HG02798 (cell line): ENCODE results near the gene NTNG2.
"Not testable (repeated sequence)": the region's sequence is repeated elsewhere in the genome, so short reads cannot be mapped to it uniquely, and the experiment has no call there.

ENCODE experiments used
- ATAC-seq: cut with Tn5 transposase; IDR thresholded peaks from one replicate; pipeline ENCODE4 v1.9.1; 2021; ENCODE audit warnings: mild to moderate bottlenecking; ENCODE audit not compliant: unreplicated experiment, poor library complexity

NTNG2 gene

GRCh38 chr9:132244582-132245455, 83.0 kb downstream of the NTNG2 start:
- ATAC-seq = no peak

GRCh38 chr9:132245465-132245864, 83.6 kb downstream of the NTNG2 start:
- ATAC-seq = no peak

GRCh38 chr9:132247942-132248341, 86.1 kb downstream of the NTNG2 start:
- no peak for ATAC-seq

DNA sequence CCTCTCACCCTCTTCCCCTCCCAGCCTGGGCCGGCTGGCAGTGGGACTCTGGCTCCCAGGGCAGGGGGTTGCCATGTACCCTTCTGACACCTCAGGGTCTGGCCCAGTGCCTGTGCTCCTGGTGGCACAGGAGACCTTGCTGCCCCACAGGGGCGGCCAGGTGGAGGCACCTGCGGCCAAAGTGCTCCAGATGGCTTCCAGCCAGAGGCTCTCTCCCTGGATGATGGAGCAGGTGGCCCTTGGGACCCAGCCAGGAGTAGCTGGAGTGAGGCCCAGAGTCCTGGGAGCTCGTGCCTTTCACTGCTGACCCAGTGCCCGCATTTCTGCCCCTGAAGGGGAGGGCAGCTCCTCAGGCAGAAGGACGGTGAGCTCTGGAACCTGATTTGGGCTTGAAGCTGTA, 87.3 kb downstream of the NTNG2 start:
- ATAC-seq = no peak

GRCh38 chr9:132249690-132250089, 87.8 kb downstream of the NTNG2 start:
- no peak for ATAC-seq

GRCh38 chr9:132250324-132251262, 88.7 kb downstream of the NTNG2 start:
- ATAC-seq = no peak

GRCh38 chr9:132260846-132261245, 99.0 kb downstream of the NTNG2 start:
- ATAC-seq = no peak

DNA sequence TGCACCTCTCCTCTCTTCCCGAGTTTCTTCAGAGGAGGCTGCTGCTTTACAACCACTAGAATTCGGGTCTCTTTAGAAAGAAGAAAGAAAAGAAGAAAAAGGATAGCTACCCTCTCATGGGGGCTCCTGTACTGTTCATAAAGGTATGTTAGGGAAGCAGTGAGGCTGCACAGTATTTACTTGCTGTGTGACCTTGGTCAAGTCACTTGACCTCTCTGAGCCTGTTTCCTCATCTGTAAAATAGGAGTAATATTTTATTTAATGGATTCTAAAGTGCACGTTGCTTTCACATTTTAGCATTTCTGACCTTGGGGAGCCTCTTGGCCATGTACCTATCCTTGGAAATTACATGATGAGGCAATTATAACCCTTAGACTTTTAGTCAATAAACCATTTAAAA, 104.2 kb downstream of the NTNG2 start:
- ATAC-seq = no peak

DNA sequence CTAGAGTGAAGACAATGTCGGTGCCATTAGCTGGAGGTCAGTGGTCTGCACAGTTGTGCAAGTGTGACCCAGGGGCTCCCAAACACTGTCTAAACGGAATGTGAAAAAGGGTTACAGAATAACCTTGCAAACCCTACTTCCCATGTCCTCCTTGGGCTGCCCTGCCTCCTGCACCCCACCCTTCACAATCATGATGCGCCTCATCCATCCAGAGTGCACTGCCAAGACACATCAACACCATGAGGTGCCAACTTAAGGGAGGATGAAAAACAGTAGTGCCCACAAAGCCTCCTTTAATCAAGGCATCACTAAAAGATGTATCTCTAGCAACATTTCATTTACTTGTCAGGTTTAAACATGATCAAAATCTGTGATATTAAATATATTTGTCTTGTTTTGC, 105.8 kb downstream of the NTNG2 start:
- no peak for ATAC-seq

DNA sequence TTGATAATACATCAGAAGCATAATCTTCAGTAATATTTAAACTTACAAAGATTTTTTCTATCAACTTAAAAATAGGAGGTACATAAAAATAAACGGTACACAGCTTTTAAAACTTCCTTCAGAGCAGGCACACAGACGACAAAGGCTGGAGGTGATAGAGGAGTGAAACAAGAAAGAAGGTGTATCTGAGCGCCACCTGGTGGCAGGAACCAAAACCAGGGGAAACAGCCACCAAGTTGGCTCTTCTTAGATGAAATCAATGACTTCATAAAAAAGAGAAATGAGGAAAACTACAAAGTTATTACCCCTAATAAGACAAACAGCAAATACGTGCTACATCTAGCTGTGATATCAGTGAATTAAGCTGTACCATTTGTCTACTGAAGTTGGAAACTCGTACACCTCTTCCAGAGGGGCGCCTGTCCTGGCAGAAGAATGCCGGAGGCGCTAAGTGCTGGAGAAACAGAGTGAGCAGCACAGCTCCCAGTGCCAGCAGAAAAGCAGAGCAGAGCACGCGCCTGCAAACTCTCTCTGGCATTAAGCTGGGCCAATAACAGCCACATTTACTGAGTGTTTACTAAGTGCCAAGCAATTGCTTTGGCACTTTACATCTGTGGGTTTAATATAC, 107.0 kb downstream of the NTNG2 start:
- no peak for ATAC-seq

DNA sequence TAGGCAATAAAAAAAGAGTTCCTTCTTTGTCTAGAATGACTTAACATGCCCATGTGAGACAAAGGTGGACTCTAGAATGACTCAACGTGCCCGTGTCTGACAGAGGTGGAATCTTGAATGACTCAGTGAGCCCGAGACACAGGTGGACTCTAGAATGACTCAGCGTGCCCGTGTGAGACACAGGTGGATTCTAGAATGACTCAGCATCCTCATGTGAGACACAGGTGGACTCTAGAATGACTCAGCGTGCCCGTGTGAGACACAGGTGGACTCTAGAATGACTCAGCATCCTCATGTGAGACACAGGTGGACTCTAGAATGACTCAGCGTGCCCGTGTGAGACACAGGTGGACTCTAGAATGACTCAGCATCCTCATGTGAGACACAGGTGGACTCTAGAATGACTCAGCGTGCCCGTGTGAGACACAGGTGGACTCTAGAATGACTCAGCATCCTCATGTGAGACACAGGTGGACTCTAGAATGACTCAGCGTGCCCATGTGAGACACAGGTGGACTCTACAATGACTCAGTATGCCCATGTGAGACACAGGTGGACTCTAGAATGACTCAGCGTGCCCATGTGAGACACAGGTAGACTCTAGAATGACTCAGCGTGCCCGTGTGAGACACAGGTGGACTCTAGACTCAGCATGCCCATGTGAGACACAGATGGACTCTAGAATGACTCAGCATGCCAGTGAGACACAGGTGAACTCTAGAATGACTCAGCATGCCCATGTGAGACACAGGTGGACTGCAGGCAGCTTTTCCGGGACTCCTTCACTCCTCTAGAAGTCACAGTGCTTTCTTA, 108.1 kb downstream of the NTNG2 start:
- ATAC-seq = not testable (repeated sequence)

DNA sequence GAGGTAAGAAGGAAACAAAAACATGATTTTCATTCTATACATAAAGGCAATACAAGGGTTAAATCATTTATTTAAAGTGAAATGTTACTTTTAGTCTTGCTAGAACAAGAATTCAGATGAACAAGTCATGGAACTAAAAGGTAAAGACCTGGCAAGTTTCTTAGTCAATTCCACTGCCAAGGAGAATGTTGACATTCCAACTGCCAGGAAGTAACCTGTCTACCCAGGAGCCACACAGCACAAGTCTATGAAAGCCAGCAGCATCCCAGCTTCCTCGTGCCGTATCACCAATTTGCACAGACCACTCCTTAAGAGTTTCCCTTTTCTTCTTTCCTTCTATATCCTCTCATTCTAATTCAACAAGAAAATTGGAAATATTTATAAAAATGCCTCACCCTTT, 113.0 kb downstream of the NTNG2 start:
- ATAC-seq = no peak

- ATAC-seq = no peak
Measured at GRCh38 chr9:132283165-132283564, 121.3 kb downstream of the NTNG2 start.

GRCh38 chr9:132283863-132284262, 122.0 kb downstream of the NTNG2 start:
- ATAC-seq = no peak

DNA sequence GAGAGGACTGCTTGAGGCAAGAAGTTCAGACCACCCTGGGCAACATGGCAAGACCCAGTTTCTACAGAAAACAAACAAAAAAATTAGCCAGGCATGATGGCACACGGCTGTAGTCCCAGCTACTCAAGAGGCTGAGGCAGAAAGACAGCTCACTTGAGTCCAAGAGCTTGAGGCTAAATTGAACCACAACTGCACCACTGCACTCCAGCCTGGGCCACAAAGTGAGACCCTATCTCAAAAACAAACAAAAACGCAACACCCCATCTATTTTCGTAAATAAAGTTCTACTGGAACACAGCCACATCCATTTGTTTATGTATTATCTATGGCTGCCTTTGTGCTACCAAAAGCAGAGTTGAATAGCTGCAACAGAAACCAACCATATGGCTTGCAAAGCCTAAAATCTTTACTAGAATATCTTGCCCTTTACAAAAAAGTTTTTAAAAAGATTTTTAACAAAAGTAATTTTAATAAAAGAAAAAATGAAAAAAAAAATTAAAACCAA, 125.5 kb downstream of the NTNG2 start:
- ATAC-seq = no peak

GRCh38 chr9:132288361-132288760, 126.5 kb downstream of the NTNG2 start:
- ATAC-seq = no peak

DNA sequence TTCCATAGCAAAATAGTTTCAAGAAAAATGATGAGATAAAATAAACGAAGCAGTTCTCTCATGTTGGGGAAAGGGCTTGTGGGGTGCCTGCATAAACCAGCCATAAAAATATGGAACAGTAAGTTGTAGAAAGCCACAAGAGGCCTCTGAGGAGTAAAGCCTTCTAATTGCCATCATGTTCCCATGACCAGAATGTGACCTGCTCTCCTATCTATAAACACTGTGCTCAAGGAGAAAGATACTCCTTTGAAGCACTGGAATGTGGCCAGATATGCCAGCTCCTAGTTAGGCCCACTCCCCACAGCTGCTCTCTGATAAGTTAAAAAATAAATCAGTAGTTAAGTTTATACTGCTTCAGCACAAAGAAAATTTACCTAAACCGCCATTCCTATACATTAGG, 127.1 kb downstream of the NTNG2 start:
- no peak for ATAC-seq

GRCh38 chr9:132293145-132293721, 131.4 kb downstream of the NTNG2 start:
- no peak for ATAC-seq
